HL-60/S4 treated with phorbol 12-myristate 13-acetate at 8.2 ng/mL for 4 days and 3 days (cell line): ENCODE measurements around the gene KCNQ5.

ENCODE experiments used
- in situ Hi-C: fragments of 300-500 bp; cut with MboI; formaldehyde crosslinking; loops from 2 replicates; pipeline ENCODE4 v1.15.0; 2022; ENCODE audit warnings: low sequenced_read_pairs

Gene KCNQ5

DNA sequence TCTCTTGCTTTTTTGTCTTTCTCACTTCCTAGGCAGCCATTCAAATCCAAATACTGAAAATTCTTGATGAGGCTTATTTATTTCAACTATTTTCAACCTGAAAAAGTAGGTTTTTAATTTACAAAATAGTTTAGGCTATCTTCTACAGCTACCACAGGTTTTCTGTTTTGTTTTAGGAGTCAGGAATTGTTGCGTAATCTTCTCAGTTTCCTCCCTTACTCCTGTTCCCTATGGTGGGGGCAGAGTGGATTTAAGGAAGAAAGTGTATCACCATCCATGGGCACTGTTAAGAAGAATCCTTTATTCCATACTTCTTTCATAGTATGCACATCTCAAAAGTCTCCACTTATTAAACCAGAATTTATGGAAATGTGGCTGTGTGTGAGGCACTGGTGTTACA lies 421.0 kb downstream of the KCNQ5 start:
- in situ Hi-C loops: no loop called here

DNA sequence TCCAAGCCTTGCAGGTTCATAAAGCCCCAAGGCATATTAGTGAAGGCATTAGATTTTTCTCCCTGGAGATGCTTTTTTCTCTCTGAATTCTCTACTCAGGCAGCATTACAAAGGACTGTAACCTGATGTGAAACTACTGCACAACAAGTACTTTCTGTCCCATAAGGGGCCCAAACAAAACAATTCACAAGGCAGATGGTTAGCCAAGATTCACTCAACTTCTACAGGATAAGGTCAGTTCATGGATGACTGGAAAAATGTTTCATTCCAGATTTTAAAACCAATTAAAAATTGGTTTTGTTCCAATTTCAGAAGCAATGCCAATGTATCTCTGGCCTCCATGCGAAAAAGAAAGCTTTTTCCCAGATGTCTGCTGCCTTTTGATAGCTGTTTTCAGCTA lies 421.6 kb downstream of the KCNQ5 start:
- in situ Hi-C loops: no loop called here

- in situ Hi-C loops: no loop called here
Measured at GRCh38 chr6:73045609-73046008, 423.7 kb downstream of the KCNQ5 start.

DNA sequence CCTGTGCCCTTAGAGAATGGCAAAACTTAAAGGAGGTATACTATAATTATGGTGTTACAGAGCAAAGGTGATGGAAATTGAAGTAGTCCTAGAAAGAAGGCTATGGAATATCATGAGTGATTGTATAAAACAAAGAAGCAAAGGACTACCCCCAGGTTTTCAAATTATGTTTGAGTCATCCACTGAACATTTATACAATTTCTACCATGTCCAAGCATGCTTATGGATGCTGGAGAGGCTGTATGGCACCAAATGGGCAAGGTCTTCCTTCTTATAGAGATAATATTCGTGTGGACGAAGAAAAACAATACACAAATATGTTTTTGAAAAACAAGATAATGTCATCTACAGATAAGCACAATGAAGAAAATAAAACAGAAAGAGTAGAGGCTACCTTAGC lies 425.9 kb downstream of the KCNQ5 start:
- in situ Hi-C loops: no loop called here

- in situ Hi-C loops: no loop called here
Measured at GRCh38 chr6:73049971-73050594, 428.2 kb downstream of the KCNQ5 start.

DNA sequence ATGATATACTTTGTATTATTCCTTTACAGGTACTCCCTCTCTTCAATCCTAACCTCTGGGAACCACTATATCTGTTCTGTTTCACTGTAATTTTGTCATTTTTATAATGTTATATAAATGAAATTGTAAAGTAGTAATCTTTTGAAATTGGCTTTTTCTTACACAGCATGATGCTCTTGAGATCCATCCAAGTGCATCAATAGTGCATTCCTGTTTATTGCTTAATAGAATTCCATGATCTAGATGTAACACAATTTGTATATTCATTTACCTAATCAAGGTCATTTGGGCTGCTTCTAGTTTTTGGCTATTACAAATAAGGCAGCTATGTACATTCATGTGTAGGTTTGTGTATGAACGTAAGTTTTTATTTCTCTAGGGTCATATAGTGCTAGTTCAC lies 428.8 kb downstream of the KCNQ5 start:
- in situ Hi-C loops: no loop called here

DNA sequence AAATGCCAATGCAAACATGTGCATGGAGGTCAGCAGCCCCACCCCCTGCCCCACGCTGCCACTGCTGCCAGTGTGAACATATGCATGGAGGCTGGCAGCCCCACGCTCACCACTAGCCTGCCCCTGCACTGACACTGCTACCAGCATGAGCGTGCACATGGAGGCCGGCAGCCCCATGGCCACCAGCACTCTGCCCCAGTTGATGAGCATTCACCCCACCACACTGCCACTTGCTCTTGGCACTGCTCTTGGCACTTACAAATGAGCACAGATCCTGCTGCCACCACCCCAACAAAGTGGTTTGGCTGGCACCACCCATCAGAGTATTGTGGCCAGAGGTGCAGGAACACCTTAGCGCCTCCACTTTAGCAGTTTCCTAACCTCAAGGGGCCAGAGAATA lies 429.3 kb downstream of the KCNQ5 start:
- in situ Hi-C loops: no loop called here

DNA sequence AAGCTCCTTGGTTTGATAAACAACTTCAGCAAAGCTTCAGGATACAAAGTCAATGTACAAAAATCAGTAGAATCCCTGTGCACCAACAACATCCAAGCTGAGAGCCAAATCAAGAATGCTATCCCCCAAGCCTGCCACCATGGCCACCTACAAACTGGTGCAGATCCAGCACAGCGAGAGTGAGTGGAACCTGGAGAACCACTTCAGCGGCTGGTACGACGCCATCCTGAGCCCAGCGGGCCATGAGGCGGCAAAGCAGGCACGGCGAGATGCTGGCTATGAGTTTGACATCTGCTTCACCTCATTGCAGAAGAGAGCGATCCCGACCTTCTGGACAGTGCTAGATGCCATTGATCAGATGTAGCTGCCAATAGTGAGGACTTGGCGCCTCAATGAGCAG lies 433.1 kb downstream of the KCNQ5 start:
- in situ Hi-C loops: no loop called here

DNA sequence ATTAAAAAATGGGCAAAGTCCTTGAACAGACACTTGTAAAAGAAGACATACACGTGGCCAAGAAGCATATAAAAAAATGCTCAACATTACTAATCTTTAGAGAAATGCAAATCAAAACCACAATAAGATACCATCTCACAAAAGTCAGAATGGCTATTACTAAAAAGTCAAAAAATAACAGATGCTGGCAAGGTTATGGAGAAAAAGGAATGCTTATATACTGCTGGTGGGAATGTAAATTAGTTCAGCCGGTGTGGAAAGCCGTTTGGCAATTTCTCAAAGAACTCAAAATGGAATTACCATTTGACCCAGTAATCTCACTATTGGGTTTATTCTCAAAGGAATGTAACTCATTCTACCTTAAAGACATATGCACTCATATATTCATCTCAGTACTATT lies 436.9 kb downstream of the KCNQ5 start:
- in situ Hi-C loops: no loop called here

DNA sequence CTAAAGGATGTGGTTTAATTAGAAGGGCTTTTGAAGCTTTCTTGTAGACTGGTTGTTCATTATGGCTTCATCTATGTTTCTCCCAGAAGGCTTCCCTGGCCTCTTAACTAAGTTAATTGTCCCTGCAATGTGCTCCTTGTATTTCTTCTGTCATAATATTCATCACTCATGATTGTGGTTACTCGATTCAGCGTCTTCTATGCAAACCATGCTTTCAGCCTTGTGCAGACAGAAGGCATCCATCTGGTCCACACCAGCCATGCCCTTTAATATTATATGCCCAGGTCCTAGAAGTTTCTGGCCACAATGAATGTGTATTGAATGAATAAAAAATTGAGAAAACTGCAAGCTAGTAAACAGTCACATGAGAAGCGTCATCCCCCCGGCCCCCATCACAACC lies 440.3 kb downstream of the KCNQ5 start:
- in situ Hi-C loops: no loop called here

DNA sequence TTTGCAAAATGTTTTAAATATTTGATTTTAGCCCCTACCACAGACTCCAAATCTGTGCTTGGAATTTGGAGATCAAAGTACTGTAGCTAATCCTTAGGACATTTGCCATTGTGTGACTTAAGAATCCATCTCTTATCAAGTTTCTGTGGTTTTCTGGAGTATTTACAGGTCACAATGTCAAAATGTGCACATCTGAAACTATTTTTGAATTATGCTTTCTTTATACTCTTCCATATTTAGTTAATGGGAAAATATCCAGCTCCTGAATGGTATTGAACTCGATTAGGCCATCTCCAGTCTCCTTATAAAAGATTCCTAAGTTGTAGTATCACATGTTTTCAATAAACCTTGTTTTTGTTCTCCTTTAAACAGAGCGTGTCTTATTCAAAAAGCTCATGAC lies 441.0 kb downstream of the KCNQ5 start:
- in situ Hi-C loops: no loop called here

GRCh38 chr6:73064266-73064665 lies 442.4 kb downstream of the KCNQ5 start:
- in situ Hi-C loops: no loop called here

- in situ Hi-C loops: no loop called here
Measured at GRCh38 chr6:73073238-73073637, 451.4 kb downstream of the KCNQ5 start.

DNA sequence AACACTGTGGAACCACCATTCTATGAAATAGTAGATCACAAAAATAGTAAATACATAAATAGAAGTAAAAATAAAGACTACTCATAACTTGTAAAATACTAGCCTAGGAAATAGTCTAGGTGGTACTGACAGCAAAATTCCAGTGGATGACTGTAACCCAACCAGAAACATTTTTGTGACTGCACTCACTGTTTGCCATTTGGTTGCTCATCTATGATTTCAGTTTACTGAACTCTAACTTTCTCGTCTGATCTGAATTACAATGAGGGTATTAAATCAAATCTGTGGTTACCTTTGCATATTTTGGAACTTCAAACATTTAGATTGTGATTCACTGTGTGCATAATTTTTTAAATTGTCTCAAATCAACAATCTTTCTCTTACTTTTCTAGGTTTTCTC lies 452.3 kb downstream of the KCNQ5 start:
- in situ Hi-C loops: no loop called here

DNA sequence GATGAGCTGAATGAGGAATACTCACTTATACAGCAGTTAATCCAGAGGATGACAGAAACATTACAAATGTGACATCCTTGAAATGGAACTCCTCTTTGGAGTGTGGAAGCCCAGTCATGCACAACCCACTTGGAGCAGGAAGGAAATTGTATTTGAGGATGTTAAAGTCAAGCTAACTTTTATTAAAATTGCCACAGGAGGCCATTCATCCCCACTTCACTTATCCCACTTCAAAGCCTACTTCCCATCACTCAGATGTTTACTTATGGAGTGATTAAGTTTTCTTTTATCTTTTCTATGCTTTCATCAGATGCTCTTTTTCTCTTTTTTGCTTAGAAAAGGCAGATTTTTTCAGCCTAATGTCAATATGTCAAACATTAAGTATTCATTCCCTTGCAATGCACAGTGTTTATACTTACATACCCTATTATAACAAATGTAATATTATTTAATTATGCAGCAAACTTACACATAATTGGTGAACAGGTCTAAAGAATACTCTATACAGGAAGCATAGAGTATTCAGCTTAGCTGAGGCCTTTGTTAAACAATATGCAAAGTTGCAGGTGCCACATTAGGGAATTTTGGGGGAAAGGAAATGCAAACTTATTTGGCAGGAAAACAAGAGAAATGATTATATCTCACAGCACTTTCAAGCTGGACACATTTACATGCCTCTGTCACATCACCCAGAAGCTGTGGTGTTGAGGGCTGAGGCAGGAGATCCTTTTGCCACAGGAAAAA lies 454.5 kb downstream of the KCNQ5 start:
- in situ Hi-C loops: no loop called here

- in situ Hi-C loops: no loop called here
Measured at GRCh38 chr6:73078333-73078862, 456.5 kb downstream of the KCNQ5 start.

DNA sequence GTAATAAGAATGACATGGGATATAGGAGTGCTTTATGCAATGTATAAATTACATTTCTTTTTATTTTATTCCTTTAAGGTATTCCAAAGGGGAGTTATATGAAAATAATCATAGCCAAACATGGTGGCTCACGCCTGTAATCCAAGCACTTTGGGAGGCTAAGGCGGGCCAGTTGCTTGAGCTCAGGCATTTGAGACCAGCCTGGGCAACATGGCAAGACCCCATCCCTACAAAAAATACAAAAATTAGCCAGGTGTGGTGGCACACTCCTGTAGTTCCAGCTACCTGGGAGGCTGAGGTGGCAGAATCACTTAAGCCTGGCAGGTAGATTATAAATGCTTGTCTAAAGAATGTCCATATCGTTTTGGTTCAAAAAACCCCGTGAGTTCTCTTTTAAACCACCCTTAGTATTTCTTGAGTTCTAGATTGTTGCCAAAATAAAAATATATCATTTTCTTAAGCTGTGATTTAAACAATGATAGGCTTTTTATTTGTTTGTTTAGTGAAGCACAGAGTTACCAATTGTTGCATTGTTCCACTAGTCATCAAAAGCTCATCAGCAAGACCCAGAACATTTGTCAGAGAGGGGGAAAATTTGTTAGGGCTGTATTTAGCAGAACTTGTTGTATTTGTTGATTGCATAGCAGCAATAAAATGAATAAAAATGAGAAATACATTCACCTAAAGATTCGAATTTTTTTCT lies 457.2 kb downstream of the KCNQ5 start:
- in situ Hi-C loops: no loop called here

DNA sequence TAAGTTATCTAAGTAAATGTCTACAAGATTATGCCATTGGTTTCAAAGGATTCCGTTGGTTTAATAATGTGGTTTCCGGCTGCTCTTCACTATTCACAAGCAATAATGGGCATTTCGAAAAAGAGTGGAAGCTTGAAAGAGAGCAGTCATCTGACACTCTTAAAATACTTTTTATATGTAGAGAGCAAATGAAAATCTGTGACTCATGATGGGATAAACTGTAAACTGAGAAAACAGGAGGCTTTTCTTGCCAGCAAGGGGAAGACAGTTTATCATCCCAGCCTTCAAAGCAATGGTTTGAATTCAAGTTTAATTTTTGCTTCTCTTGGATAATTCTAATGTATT lies 457.7 kb downstream of the KCNQ5 start:
- in situ Hi-C loops: no loop called here

DNA sequence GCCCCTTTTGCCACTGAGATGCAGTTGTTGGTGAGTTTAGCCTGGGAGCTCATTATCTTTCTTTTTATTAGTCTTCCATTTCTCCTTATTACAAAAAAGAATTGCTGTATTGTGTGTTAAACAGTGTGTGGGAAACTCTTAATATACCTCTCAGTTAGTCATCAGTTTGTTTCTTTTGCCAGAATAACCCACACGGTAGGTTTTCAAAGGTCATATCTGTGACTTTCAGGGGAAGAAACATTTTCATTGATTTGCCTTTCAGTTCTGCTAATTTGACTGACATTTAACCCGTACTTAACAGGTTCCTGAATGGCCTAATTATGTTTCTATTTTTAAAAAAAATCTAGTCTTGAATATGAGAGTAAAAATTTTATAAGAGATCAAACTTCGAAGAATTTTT lies 458.1 kb downstream of the KCNQ5 start:
- in situ Hi-C loops: no loop called here

GRCh38 chr6:73081955-73082354 lies 460.1 kb downstream of the KCNQ5 start:
- in situ Hi-C loops: no loop called here

DNA sequence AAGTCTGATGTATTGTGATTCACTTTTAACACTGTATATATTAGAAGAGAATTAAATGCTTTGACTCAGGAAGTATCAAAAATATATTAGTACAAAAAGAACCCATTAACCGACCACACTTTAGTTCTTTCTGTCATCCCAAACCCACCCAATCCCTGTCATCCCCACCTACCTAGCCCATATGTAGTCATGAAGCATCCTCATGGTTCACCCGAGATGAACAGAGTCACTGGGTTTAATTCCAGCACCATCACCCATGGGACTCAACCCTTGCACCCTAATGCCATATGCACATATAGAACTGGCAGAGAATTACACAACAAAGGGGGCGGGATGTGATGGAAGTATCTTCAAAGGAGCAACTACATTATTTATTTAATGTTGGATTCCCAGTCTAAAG lies 462.0 kb downstream of the KCNQ5 start:
- in situ Hi-C loops: no loop called here

DNA sequence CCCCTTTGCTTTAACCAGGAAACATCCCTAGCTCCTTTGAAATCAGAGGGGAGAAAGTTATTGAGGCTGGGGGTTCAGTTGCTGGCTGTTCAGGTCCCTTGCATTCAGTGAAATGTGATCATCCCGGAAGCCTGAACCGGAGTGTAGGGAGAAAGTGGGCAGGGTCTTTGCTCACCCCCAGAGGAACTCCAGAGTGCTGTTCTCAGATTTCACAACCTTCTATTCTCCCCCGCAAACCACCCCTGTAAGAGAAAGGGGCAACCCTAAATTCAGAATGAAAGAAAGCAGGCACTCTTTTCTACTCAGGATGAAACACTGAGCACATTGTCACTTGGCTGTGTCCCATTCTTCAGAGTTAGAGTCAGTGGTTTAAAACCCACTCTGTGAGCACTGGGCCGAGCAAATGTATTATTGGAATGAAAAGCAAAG lies 463.6 kb downstream of the KCNQ5 start:
- in situ Hi-C loops: no loop called here
